PC-3 (cell line): Measurements from ENCODE around the gene NUPR1. TPM values are rescaled to one million over a fixed set of nuclear protein-coding genes. Genes with fewer than 3 reads are reported as not detected.
"Not testable (repeated sequence)": the region's sequence is repeated elsewhere in the genome, so short reads cannot be mapped to it uniquely, and the experiment has no call there.

Experiments used
- ATAC-seq: fragments of 200-7000 bp; cut with Tn5 transposase; 2 replicates; pipeline ENCODE4 v1.9.1; 2020; ENCODE audit warnings: mild to moderate bottlenecking, moderate library complexity
- BruUV-seq: library from RNA; stranded (reverse); fragments of 400-500 nt; replicated peaks from 2 replicates; lab custom pipeline; 2021; lab: Mats Ljungman, UMichigan
- CTCF ChIA-PET: fragments of 300-600 bp; sonication (Branson Sonifier 250); formaldehyde crosslinking; loops from one replicate; lab custom pipeline; 2022; ENCODE audit warnings: antibody characterized with exemption; lab: Charles Lee
- POLR2A ChIA-PET: fragments of 300-600 bp; sonication (Branson Sonifier 250); formaldehyde crosslinking; loops from one replicate; lab custom pipeline; 2022; ENCODE audit warnings: antibody characterized with exemption; ENCODE audit not compliant: unreplicated experiment; lab: Charles Lee
- DNase-seq: peaks from one replicate; pipeline ENCODE4 v3.0.0-alpha.2; 2015
- H2AFZ ChIP-seq: fragments of 300-600 bp; sonication (generic); 2 replicates; pipeline ENCODE4 v1.6.0; 2016; ENCODE audit warnings: antibody characterized with exemption, low read length
- H3F3A ChIP-seq: fragments of 300-600 bp; sonication (generic); one replicate; pipeline ENCODE4 v1.6.0; 2017; ENCODE audit warnings: antibody characterized with exemption, low read length, control low read depth, mild to moderate bottlenecking; ENCODE audit not compliant: unreplicated experiment
- H3K27ac ChIP-seq: fragments of 300-600 bp; sonication (generic); 2 replicates; pipeline ENCODE4 v1.5.1; 2016; ENCODE audit warnings: mild to moderate bottlenecking, low read length
- H3K27me3 ChIP-seq: fragments of 300-600 bp; sonication (generic); 2 replicates; pipeline ENCODE4 v1.6.1; 2016; ENCODE audit warnings: low read length, mixed read lengths
- H3K36me3 ChIP-seq: fragments of 300-600 bp; sonication (generic); 2 replicates; pipeline ENCODE4 v1.6.1; 2016; ENCODE audit warnings: low read depth, mixed run types, low read length, mixed read lengths
- H3K4me1 ChIP-seq: fragments of 300-600 bp; sonication (generic); 2 replicates; pipeline ENCODE4 v1.5.1; 2016; ENCODE audit warnings: low read length; ENCODE audit not compliant: insufficient read depth
- H3K4me2 ChIP-seq: fragments of 300-600 bp; sonication (generic); 2 replicates; pipeline ENCODE4 v1.6.0; 2016; ENCODE audit warnings: low read length
- H3K4me3 ChIP-seq: fragments of 300-600 bp; sonication (generic); 2 replicates; pipeline ENCODE4 v1.5.1; 2016; ENCODE audit warnings: mild to moderate bottlenecking, low read length, mixed read lengths
- H3K79me2 ChIP-seq: fragments of 300-600 bp; sonication (generic); 2 replicates; pipeline ENCODE4 v1.6.1; 2017; ENCODE audit warnings: low read length, mixed read lengths
- H3K9ac ChIP-seq: fragments of 300-600 bp; sonication (generic); 2 replicates; pipeline ENCODE4 v1.6.0; 2016; ENCODE audit warnings: mild to moderate bottlenecking, low read length
- H3K9me2 ChIP-seq: fragments of 300-600 bp; sonication (generic); replicated peaks from 2 replicates; pipeline ENCODE4 v1.6.1; 2016; ENCODE audit warnings: mixed run types, low read length, mixed read lengths
- H3K9me3 ChIP-seq: fragments of 300-600 bp; sonication (generic); 2 replicates; pipeline ENCODE4 v1.6.1; 2016; ENCODE audit warnings: low read length, mixed read lengths
- H4K20me1 ChIP-seq: fragments of 300-600 bp; sonication (generic); 2 replicates; pipeline ENCODE4 v1.6.1; 2016; ENCODE audit warnings: low read length, mixed read lengths
- CTCF ChIP-seq: fragments of 300-600 bp; sonication (generic); conservative IDR thresholded peaks from 2 replicates; pipeline ENCODE4 v1.5.1; 2017; ENCODE audit warnings: antibody characterized with exemption, low read depth, mild to moderate bottlenecking, low read length
- EZH2 ChIP-seq: fragments of 300-600 bp; sonication (generic); IDR thresholded peaks from one replicate; pipeline ENCODE4 v1.6.1; 2017; ENCODE audit warnings: antibody characterized with exemption, mild to moderate bottlenecking, low read length; ENCODE audit not compliant: unreplicated experiment
- EZH2phosphoT487 ChIP-seq: fragments of 300-600 bp; sonication (generic); IDR thresholded peaks from 2 replicates; pipeline ENCODE4 v1.6.1; 2018; ENCODE audit warnings: mild to moderate bottlenecking, antibody characterized with exemption, low read length, borderline replicate concordance
- intact Hi-C: fragments of 100-400 bp; cut with micrococcal nuclease; formaldehyde crosslinking; loops from 2 replicates; pipeline ENCODE4 v1.9.0; 2023
- total RNA-seq: library from RNA; depleted of rRNA; stranded (reverse); fragments of >200 nt; gene quantifications from 2 replicates; pipeline ENCODE4 v1.2.3, GENCODE V29; 2014

NUPR1 gene
- total RNA-seq, 1 experiment from 2014 or later: 16.5 TPM

- DNase-seq: peak; percentile 82
- Histone ChIP-seq H3K4me1 (no peaks in the 10 kb centered on the region), H3K79me2 (0 out of 2 replicates have a peak, but pooled peaks cover 4% of the 10 kb centered on the region), H3K4me2 (peak within 1 kb of the TSS; percentile 98), H3K27ac (peak within 1 kb of the TSS; percentile 89), H3K4me3 (peak within 1 kb of the TSS; percentile 99), H3K27me3 (no peaks in the 10 kb centered on the region), H3K9me3 (no peaks in the 10 kb centered on the region), H3K9ac (peak within 1 kb of the TSS; percentile 94), H4K20me1 (no peaks in the 10 kb centered on the region), H3K9me2 (no peaks in the 10 kb centered on the region), H2AFZ (peak within 1 kb of the TSS; percentile 98), H3K36me3 (no peaks in the 10 kb centered on the region), H3F3A (no peaks in the 10 kb centered on the region)
- intact Hi-C loops: loop anchor here (2.0 kb wide), 1 partner anchor 57 kb away; no protein-coding TSS in a partner anchor
- ATAC-seq: peak; percentile 96
- ChIA-PET POLR2A (no interaction called here), CTCF (no interaction called here)
- TF ChIP-seq EZH2: no peak
- no peak for TF ChIP-seq EZH2phosphoT487
- TF ChIP-seq CTCF: no peak
- BruUV-seq: TSS peak; percentile 87
Observed at GRCh38 chr16:28491970-28492474, 46.8 kb downstream of the NUPR1 start, which contains the start of gene CLN3. TSS of gene CLN3 (minus strand) at chr16:28492074. CDS start at chr16:28491759, 315 bp downstream.

GRCh38 chr16:28491230-28491969 is 47.4 kb downstream of the NUPR1 start:
- Histone ChIP-seq H2AFZ (peak overlapping the region; percentile 98), H4K20me1 (no peaks in the 10 kb centered on the region), H3K9ac (peak overlapping the region; percentile 94), H3K79me2 (0 out of 2 replicates have a peak, but pooled peaks cover 4% of the 10 kb centered on the region), H3K9me2 (no peaks in the 10 kb centered on the region), H3K4me3 (peak overlapping the region; percentile 99), H3F3A (no peaks in the 10 kb centered on the region), H3K4me2 (peak overlapping the region; percentile 98), H3K9me3 (no peaks in the 10 kb centered on the region), H3K36me3 (no peaks in the 10 kb centered on the region), H3K4me1 (no peaks in the 10 kb centered on the region), H3K27ac (0 out of 2 replicates have a peak overlapping the region, but pooled peaks have one; percentile 19), H3K27me3 (no peaks in the 10 kb centered on the region)
- TF ChIP-seq CTCF: peak; percentile 34; the same call in 1 of the 2 replicates
- no peak for TF ChIP-seq EZH2phosphoT487
- ChIA-PET CTCF (no interaction called here), POLR2A (no interaction called here)
- TSS peak; percentile 69 for BruUV-seq
- peak; percentile 60 for ATAC-seq
- intact Hi-C loops: no loop called here
- DNase-seq: peak; percentile 49

GRCh38 chr16:28486266-28486665 is 52.5 kb downstream of the NUPR1 start:
- no peaks in the 10 kb centered on the region for H3K79me2 ChIP-seq
- H3K27ac ChIP-seq: no peak overlapping the region
- H3K4me3 ChIP-seq: no peak overlapping the region
- no peak overlapping the region for H3K4me2 ChIP-seq
- no peaks in the 10 kb centered on the region for H4K20me1 ChIP-seq
- no peaks in the 10 kb centered on the region for H3K9me2 ChIP-seq
- ChIA-PET POLR2A (no interaction called here), CTCF (no interaction called here)
- H3K27me3 ChIP-seq: no peaks in the 10 kb centered on the region
- no peak for DNase-seq
- no peak for ATAC-seq
- H3F3A ChIP-seq: no peaks in the 10 kb centered on the region
- intact Hi-C loops: no loop called here
- no peaks in the 10 kb centered on the region for H3K36me3 ChIP-seq
- TF ChIP-seq EZH2phosphoT487 (no peak), CTCF (no peak), EZH2 (no peak)
- H3K4me1 ChIP-seq: no peaks in the 10 kb centered on the region
- no peak overlapping the region for H3K9ac ChIP-seq
- no TSS peak for BruUV-seq
- no peaks in the 10 kb centered on the region for H3K9me3 ChIP-seq
- no peak overlapping the region for H2AFZ ChIP-seq

- H3K4me2 ChIP-seq, H3K79me2 ChIP-seq, ATAC-seq, H3K9me2 ChIP-seq, DNase-seq, H4K20me1 ChIP-seq, intact Hi-C loops, H3K36me3 ChIP-seq, H3K4me3 ChIP-seq, H3K9me3 ChIP-seq, BruUV-seq, H2AFZ ChIP-seq, H3K4me1 ChIP-seq, H3K27me3 ChIP-seq, H3K27ac ChIP-seq, POLR2A ChIA-PET, H3K9ac ChIP-seq, H3F3A ChIP-seq: not testable (repeated sequence)
- CTCF ChIA-PET: interaction anchor here (0.6 kb wide), 1 partner anchor 281 kb away, joined by 3 read pairs; no protein-coding TSS in a partner anchor
Observed at GRCh38 chr16:28483361-28483760, 55.4 kb downstream of the NUPR1 start.
